K562 (cell line): ENCODE measurements around the gene DENND1A. TPM values are rescaled to one million over a fixed set of nuclear protein-coding genes. Genes with fewer than 3 reads are reported as not detected.
A peak's percentile ranks its signal among the peaks of the same experiment; 100 is the strongest.

Source experiments
- ATF7 ChIP-seq: fragments of 450-650 bp; IDR thresholded peaks from 2 replicates; pipeline ENCODE4 v1.7.1; 2014; ENCODE audit warnings: mild to moderate bottlenecking, moderate library complexity
- CHD2 ChIP-seq: IDR thresholded peaks from 2 replicates; pipeline ENCODE4 v1.6.1; 2011; ENCODE audit warnings: low read depth, low read length
- EP400 ChIP-seq: fragments of 450-650 bp; IDR thresholded peaks from 2 replicates; pipeline ENCODE4 v1.6.1; 2017; ENCODE audit warnings: antibody characterized with exemption, mild to moderate bottlenecking, moderate library complexity
- HES1 ChIP-seq: fragments of 450-650 bp; IDR thresholded peaks from 2 replicates; pipeline ENCODE4 v1.6.1; 2016; ENCODE audit warnings: low read depth, mild to moderate bottlenecking, moderate library complexity
- HMG20A ChIP-seq: fragments of 450-650 bp; formaldehyde crosslinking; conservative IDR thresholded peaks from 2 replicates; pipeline ENCODE4 v1.4.0; 2020; ENCODE audit warnings: mild to moderate bottlenecking, mixed read lengths
- HMGN3 ChIP-seq: IDR thresholded peaks from 2 replicates; pipeline ENCODE4 v1.6.1; 2011; ENCODE audit warnings: borderline replicate concordance, low read depth, mild to moderate bottlenecking, mixed read lengths, low read length; ENCODE audit not compliant: insufficient read length; ENCODE audit errors: extremely low read depth
- JUND ChIP-seq, 2 experiments: IDR thresholded peaks; 2 replicates in 1 of 2; 3 replicates in 1 of 2; pipeline ENCODE4 v1.6.1; 2011; ENCODE audit warnings: borderline replicate concordance in 2 of 2, low read depth in 2 of 2, low read length in 2 of 2, improper control_type of control experiment in 1 of 2, missing biosample characterization in 1 of 2, missing genetic modification characterization in 1 of 2, missing genetic modification reagents in 1 of 2
- KHSRP ChIP-seq: fragments of 450-650 bp; IDR thresholded peaks from 2 replicates; pipeline ENCODE4 v1.6.1; 2017
- MTA1 ChIP-seq: fragments of 450-650 bp; IDR thresholded peaks from 2 replicates; pipeline ENCODE4 v1.6.1; 2017; ENCODE audit warnings: borderline replicate concordance
- NFE2L1 ChIP-seq: fragments of 450-650 bp; IDR thresholded peaks from 2 replicates; pipeline ENCODE4 v1.6.1; 2016; ENCODE audit warnings: missing genetic modification characterization, low read depth, mild to moderate bottlenecking, missing compliant biosample characterization, moderate library complexity, borderline replicate concordance
- NR2F6 ChIP-seq: fragments of 450-650 bp; formaldehyde crosslinking; IDR thresholded peaks from 2 replicates; pipeline ENCODE4 v1.4.0; 2020; ENCODE audit warnings: mild to moderate bottlenecking
- PBX2 ChIP-seq, 2 experiments: IDR thresholded peaks in 1 of 2; conservative IDR thresholded peaks in 1 of 2; 2 replicates each; pipeline ENCODE4 v1.6.1; 2016; ENCODE audit warnings: low read depth in 2 of 2, mild to moderate bottlenecking in 1 of 2, missing compliant biosample characterization in 1 of 2, missing genetic modification characterization in 1 of 2, moderate library complexity in 1 of 2
- RFX5 ChIP-seq: IDR thresholded peaks from 2 replicates; pipeline ENCODE4 v1.6.1; 2011; ENCODE audit warnings: low read depth, mild to moderate bottlenecking, improper control_type of control experiment, low read length
- RFX7 ChIP-seq: fragments of 250-450 bp; sonication (Bioruptor Pico); IDR thresholded peaks from 2 replicates; pipeline ENCODE4 v1.5.1; 2021; ENCODE audit warnings: mild to moderate bottlenecking
- SFPQ ChIP-seq: fragments of 200-400 bp; formaldehyde crosslinking; IDR thresholded peaks from 2 replicates; pipeline ENCODE4 v1.6.1; 2017; ENCODE audit warnings: mild to moderate bottlenecking, low read depth, low read length, moderate library complexity
- SP1 ChIP-seq: sonication (generic); formaldehyde crosslinking; IDR thresholded peaks from 2 replicates; pipeline ENCODE4 v1.8.1; 2022; ENCODE audit warnings: mild to moderate bottlenecking, missing genetic modification reagents
- STAT5B ChIP-seq: fragments of 250-450 bp; sonication (Bioruptor Pico); IDR thresholded peaks from 2 replicates; pipeline ENCODE4 v1.8.0; 2021; ENCODE audit warnings: mild to moderate bottlenecking, inconsistent platforms
- TARDBP ChIP-seq: fragments of 450-650 bp; IDR thresholded peaks from 2 replicates; pipeline ENCODE4 v1.6.1; 2016
- VEZF1 ChIP-seq: fragments of 200-800 bp; sonication (Bioruptor generic); IDR thresholded peaks from 2 replicates; pipeline ENCODE4 v1.6.1; 2017; ENCODE audit warnings: missing genetic modification characterization, missing compliant biosample characterization
- XRCC5 ChIP-seq: fragments of 200-400 bp; formaldehyde crosslinking; IDR thresholded peaks from 2 replicates; pipeline ENCODE4 v1.6.1; 2017; ENCODE audit warnings: low read depth, mild to moderate bottlenecking, low read length
- ZNF717 ChIP-seq: fragments of 250-450 bp; sonication (Bioruptor Pico); IDR thresholded peaks from 2 replicates; pipeline ENCODE4 v1.5.0; 2021
- ZNF785 ChIP-seq: fragments of 250-450 bp; sonication (Bioruptor Pico); IDR thresholded peaks from 2 replicates; pipeline ENCODE4 v1.4.0; 2020; ENCODE audit warnings: mild to moderate bottlenecking
- polyA plus RNA-seq, 8 experiments: library from polyadenylated mRNA; depleted of rRNA in 4 of 8; stranded (reverse) in 5 of 8; unstranded in 3 of 8; fragments of >200 nt; fragmentation: Nextera tagmentation in 2 of 8; fragmentation: Illumina TruSeq in 1 of 8; extraction: Ambion mirVana in 2 of 8; extraction: Trizol in 1 of 8; gene quantifications; 2 replicates each; pipeline versions ENCODE4 v1.2.1 to v1.2.3, GENCODE V29; 2011 to 2014; ENCODE audit warnings: inconsistent platforms in 1 of 8, missing spikeins in 1 of 8
- total RNA-seq, 7 experiments: library from RNA; depleted of rRNA in 6 of 7; stranded (reverse); fragments of >200 nt in 6 of 7; fragmentation: Illumina TruSeq in 2 of 7; extraction: Trizol in 2 of 7; gene quantifications; 2 replicates each; pipeline versions ENCODE4 v1.2.1 to v1.2.3, GENCODE V29; 2011 to 2021; ENCODE audit warnings: low replicate concordance in 1 of 7

Gene DENND1A
- total and polyA plus RNA-seq, 9 of the 15 experiments (the other 6 are each of a cell fraction or from before 2014, with no cell fraction given): 7.6 to 29.5 (median 15.7) TPM

- no peak for TF ChIP-seq PBX2 (CRISPR knock-in tag; IDR thresholded peaks at IDR 0.05; ENCODE audit: low read depth)
- TF ChIP-seq PBX2 (tag; conservative IDR thresholded peaks at IDR 0.05; ENCODE audit: low read depth): no peak
- no peak for TF ChIP-seq RFX7 (CRISPR knock-in tag)
- TF ChIP-seq VEZF1 (CRISPR knock-in tag): peak; percentile 83
- TF ChIP-seq HES1: no peak
- TF ChIP-seq JUND (IDR thresholded peaks at IDR 0.05; ENCODE audit: borderline replicate concordance, low read depth, low read length): no peak
- TF ChIP-seq JUND (tag; IDR thresholded peaks at IDR 0.05; ENCODE audit: borderline replicate concordance, low read depth, low read length): peak; percentile 15; the same call in 1 of the 3 replicates
- TF ChIP-seq SFPQ: no peak
- no peak for TF ChIP-seq NR2F6
- no peak for TF ChIP-seq ZNF717
- TF ChIP-seq STAT5B (CRISPR knock-in tag): no peak
- TF ChIP-seq RFX5: no peak
- TF ChIP-seq EP400: no peak
- TF ChIP-seq NFE2L1 (tag): no peak
- TF ChIP-seq CHD2: no peak
- no peak for TF ChIP-seq KHSRP
- no peak for TF ChIP-seq HMG20A (CRISPR knock-in tag)
- TF ChIP-seq MTA1: 0 out of 2 replicates have a peak, but pooled peaks have one; percentile 45
- no peak for TF ChIP-seq XRCC5
- no peak for TF ChIP-seq ZNF785 (CRISPR knock-in tag)
- TF ChIP-seq SP1: no peak
- TF ChIP-seq ATF7: peak; percentile 21; the same call in 1 of the 2 replicates
- TF ChIP-seq TARDBP: no peak
- TF ChIP-seq HMGN3: peak; percentile 17
Observed at GRCh38 chr9:123375469-123376132, 554.3 kb downstream of the DENND1A start (continued).
